ENCODE measurements around the gene TMEM129. TPM values are rescaled to one million over a fixed set of nuclear protein-coding genes. Genes with fewer than 3 reads are reported as not detected.
A peak's percentile ranks its signal among the peaks of the same experiment; 100 is the strongest.

The TMEM129 gene
- total RNA-seq, 1 experiment from 2014 or later: 41.2 TPM

DNA sequence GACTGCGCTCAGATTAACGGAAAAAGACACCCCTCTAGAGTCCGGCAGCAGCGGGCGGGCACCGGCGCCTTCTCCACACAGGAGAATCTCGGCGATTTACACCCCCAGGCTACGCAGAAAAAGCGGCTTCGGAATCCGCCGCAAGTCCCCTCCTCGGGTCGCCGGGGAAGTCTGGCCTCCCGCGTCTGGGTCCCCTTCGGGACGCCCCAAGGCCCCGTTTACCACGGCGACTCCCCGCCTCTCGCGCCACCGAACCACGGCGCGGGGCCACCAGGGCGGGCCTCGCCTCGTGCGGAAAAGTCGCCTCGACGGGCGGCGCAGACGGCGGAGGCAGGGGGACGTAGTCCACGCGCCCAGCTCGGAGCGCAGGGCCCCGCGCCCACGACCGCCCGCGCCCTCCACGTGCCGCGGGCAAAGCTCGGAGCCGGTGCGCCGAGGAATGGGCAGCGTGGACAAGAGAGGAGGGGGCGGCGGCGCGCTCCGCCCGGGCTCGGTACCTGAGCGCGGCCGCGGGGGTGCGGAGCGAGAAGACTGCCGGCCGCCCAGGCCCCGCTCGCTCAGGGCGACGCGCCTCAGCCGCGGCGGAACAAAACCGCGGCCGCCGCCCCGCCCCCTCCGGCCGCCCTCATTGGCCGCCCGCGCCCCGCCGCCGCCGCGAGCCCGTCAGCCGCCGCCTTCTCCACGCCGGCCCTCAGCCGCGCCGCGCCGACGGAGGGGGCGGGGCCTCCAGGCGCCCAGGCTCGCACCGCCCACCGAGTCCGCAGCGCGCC is 37.2 kb downstream of the TMEM129 start, which contains the start of gene FAM53A:
FAM53A (minus strand) TSS at position 578 of the 770 bp plus-strand sequence. CDS start 15,572 bp downstream, outside the sequence.
- Histone ChIP-seq H3K9me3 (ENCODE audit: insufficient read depth, low read depth) (no peaks in the 10 kb centered on the region), H3K4me3 (peak within 1 kb of the TSS; percentile 62), H2AFZ (peak within 1 kb of the TSS; percentile 80), H3K4me2 (peak within 1 kb of the TSS; percentile 80), H3K9me2 (ENCODE audit: insufficient read depth) (no peaks in the 10 kb centered on the region), H4K20me1 (ENCODE audit: insufficient read depth) (no peaks in the 10 kb centered on the region), H3K4me1 (replicated peaks; ENCODE audit: insufficient read depth) (0 out of 2 replicates have a peak, but pooled peaks cover 5% of the 10 kb centered on the region), H3K36me3 (ENCODE audit: low read depth) (no peaks in the 10 kb centered on the region), H3K27ac (no peak within 1 kb of the TSS), H3K27me3 (ENCODE audit: insufficient read depth, low read depth) (no peaks in the 10 kb centered on the region), H3F3A (ENCODE audit: insufficient read depth, low read depth) (peaks cover 34% of the 10 kb centered on the region), H3K79me2 (ENCODE audit: low read depth) (no peaks in the 10 kb centered on the region)
- TF ChIP-seq, protein P1, sequence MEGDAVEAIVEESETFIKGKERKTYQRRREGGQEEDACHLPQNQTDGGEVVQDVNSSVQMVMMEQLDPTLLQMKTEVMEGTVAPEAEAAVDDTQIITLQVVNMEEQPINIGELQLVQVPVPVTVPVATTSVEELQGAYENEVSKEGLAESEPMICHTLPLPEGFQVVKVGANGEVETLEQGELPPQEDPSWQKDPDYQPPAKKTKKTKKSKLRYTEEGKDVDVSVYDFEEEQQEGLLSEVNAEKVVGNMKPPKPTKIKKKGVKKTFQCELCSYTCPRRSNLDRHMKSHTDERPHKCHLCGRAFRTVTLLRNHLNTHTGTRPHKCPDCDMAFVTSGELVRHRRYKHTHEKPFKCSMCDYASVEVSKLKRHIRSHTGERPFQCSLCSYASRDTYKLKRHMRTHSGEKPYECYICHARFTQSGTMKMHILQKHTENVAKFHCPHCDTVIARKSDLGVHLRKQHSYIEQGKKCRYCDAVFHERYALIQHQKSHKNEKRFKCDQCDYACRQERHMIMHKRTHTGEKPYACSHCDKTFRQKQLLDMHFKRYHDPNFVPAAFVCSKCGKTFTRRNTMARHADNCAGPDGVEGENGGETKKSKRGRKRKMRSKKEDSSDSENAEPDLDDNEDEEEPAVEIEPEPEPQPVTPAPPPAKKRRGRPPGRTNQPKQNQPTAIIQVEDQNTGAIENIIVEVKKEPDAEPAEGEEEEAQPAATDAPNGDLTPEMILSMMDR (conservative IDR thresholded peaks at IDR 0.05): no peak
- TF ChIP-seq EZH2 (IDR thresholded peaks at IDR 0.05; ENCODE audit: low read depth): no peak
- DNase-seq: peak; percentile 56 to 96
- CTCF ChIA-PET: no interaction called here
- TSS peak; percentile 33 for BruUV-seq (replicated peaks)
- intact Hi-C loops (cut with micrococcal nuclease; ENCODE audit: unreplicated experiment): loop anchor here (2.0 kb wide), 1 partner anchor 43 kb away; no protein-coding TSS in a partner anchor
- POLR2A ChIA-PET (ENCODE audit: unreplicated experiment): no interaction called here

GRCh38 chr4:1683261-1683735 is 37.8 kb downstream of the TMEM129 start:
- no peaks in the 10 kb centered on the region for H3K9me2 ChIP-seq (ENCODE audit: insufficient read depth)
- peaks cover 34% of the 10 kb centered on the region for H3F3A ChIP-seq (ENCODE audit: insufficient read depth, low read depth)
- no peaks in the 10 kb centered on the region for H3K79me2 ChIP-seq (ENCODE audit: low read depth)
- TF ChIP-seq, protein P1 (conservative IDR thresholded peaks at IDR 0.05): no peak
- CTCF ChIA-PET: no interaction called here
- POLR2A ChIA-PET (ENCODE audit: unreplicated experiment): no interaction called here
- peak; percentile 7 to 53 for DNase-seq
- no peaks in the 10 kb centered on the region for H4K20me1 ChIP-seq (ENCODE audit: insufficient read depth)
- H3K4me2 ChIP-seq: peak overlapping the region; percentile 74
- no peaks in the 10 kb centered on the region for H3K9me3 ChIP-seq (ENCODE audit: insufficient read depth, low read depth)
- no peak overlapping the region for H3K27ac ChIP-seq
- H3K4me1 ChIP-seq (replicated peaks; ENCODE audit: insufficient read depth): 0 out of 2 replicates have a peak, but pooled peaks cover 5% of the 10 kb centered on the region
- H3K27me3 ChIP-seq (ENCODE audit: insufficient read depth, low read depth): no peaks in the 10 kb centered on the region
- no peaks in the 10 kb centered on the region for H3K36me3 ChIP-seq (ENCODE audit: low read depth)
- H3K4me3 ChIP-seq: peak overlapping the region; percentile 62; the same call in 1 of the 2 replicates
- BruUV-seq (replicated peaks): no TSS peak
- peak overlapping the region; percentile 69 for H2AFZ ChIP-seq
- intact Hi-C loops (cut with micrococcal nuclease; ENCODE audit: unreplicated experiment): no loop called here

- H3K4me1 ChIP-seq (replicated peaks; ENCODE audit: insufficient read depth): 0 out of 2 replicates have a peak, but pooled peaks cover 5% of the 10 kb centered on the region
- no peak for DNase-seq
- H2AFZ ChIP-seq: 0 out of 2 replicates have a peak overlapping the region, but pooled peaks have one; percentile 69
- no peaks in the 10 kb centered on the region for H3K9me2 ChIP-seq (ENCODE audit: insufficient read depth)
- CTCF ChIA-PET: no interaction called here
- no peak for TF ChIP-seq EZH2 (IDR thresholded peaks at IDR 0.05; ENCODE audit: low read depth)
- TF ChIP-seq, protein P1 (conservative IDR thresholded peaks at IDR 0.05): no peak
- intact Hi-C loops (cut with micrococcal nuclease; ENCODE audit: unreplicated experiment): no loop called here
- BruUV-seq (replicated peaks): no TSS peak
- peaks cover 34% of the 10 kb centered on the region for H3F3A ChIP-seq (ENCODE audit: insufficient read depth, low read depth)
- no peaks in the 10 kb centered on the region for H3K36me3 ChIP-seq (ENCODE audit: low read depth)
- H4K20me1 ChIP-seq (ENCODE audit: insufficient read depth): no peaks in the 10 kb centered on the region
- no peaks in the 10 kb centered on the region for H3K79me2 ChIP-seq (ENCODE audit: low read depth)
- POLR2A ChIA-PET (ENCODE audit: unreplicated experiment): no interaction called here
- no peak overlapping the region for H3K27ac ChIP-seq
- H3K27me3 ChIP-seq (ENCODE audit: insufficient read depth, low read depth): no peaks in the 10 kb centered on the region
- H3K9me3 ChIP-seq (ENCODE audit: insufficient read depth, low read depth): no peaks in the 10 kb centered on the region
- H3K4me2 ChIP-seq: peak overlapping the region; percentile 74
- H3K4me3 ChIP-seq: peak overlapping the region; percentile 62; the same call in 1 of the 2 replicates
These were observed 38.3 kb downstream of the TMEM129 start for GRCh38 chr4:1682860-1683259.

Measured in PC-9 (cell line).